Duodenal mucosa (tissue), 2 donors: ENCODE data around the gene NRDC.

Source experiments
- H3K27ac ChIP-seq: one replicate; pipeline ENCODE4 v1.7.0; 2013; ENCODE audit warnings: low read depth, low read length
- H3K27me3 ChIP-seq, 2 donors: one replicate each; pipeline ENCODE4 v1.7.0; 2013; ENCODE audit warnings: low read length in 2 of 2, control low read depth in 1 of 2; ENCODE audit not compliant: insufficient read depth in 2 of 2, control insufficient read depth in 1 of 2
- H3K36me3 ChIP-seq, 2 donors: one replicate each; pipeline ENCODE4 v1.7.0; 2013; ENCODE audit warnings: low read length in 2 of 2, control low read depth in 1 of 2; ENCODE audit not compliant: insufficient read depth in 2 of 2, control insufficient read depth in 1 of 2
- H3K4me1 ChIP-seq, 2 donors: one replicate each; pipeline ENCODE4 v1.7.0; 2013; ENCODE audit warnings: low read length in 2 of 2, control low read depth in 1 of 2; ENCODE audit not compliant: insufficient read depth in 2 of 2, control insufficient read depth in 1 of 2
- H3K4me3 ChIP-seq, 2 donors: one replicate each; pipeline ENCODE4 v1.7.0; 2013; ENCODE audit warnings: low read length in 2 of 2, low read depth in 1 of 2
- H3K9ac ChIP-seq, 2 donors: one replicate each; pipeline ENCODE4 v1.7.0; 2013; ENCODE audit warnings: low read length in 2 of 2, low read depth in 1 of 2
- H3K9me3 ChIP-seq, 2 donors: one replicate each; pipeline ENCODE4 v1.7.0; 2013; ENCODE audit warnings: low read length in 2 of 2, control low read depth in 1 of 2; ENCODE audit not compliant: control insufficient read depth in 1 of 2

The NRDC gene

GRCh38 chr1:51753969-51754368 is 124.6 kb downstream of the NRDC start:
- peaks cover 14 to 21% of the 10 kb centered on the region in 2 donors for H3K36me3 ChIP-seq
- H3K4me1 ChIP-seq = no peaks in the 10 kb centered on the region
- no peak overlapping the region for H3K4me3 ChIP-seq
- H3K9ac ChIP-seq = no peak overlapping the region
- H3K9me3 ChIP-seq = no peaks in the 10 kb centered on the region
- no peaks in the 10 kb centered on the region for H3K27me3 ChIP-seq
- H3K27ac ChIP-seq = no peak overlapping the region

- H3K4me3 ChIP-seq = no peak overlapping the region
- no peaks in the 10 kb centered on the region for H3K9me3 ChIP-seq
- H3K27me3 ChIP-seq = no peaks in the 10 kb centered on the region
- no peak overlapping the region for H3K9ac ChIP-seq
- peaks cover 14 to 21% of the 10 kb centered on the region in 2 donors for H3K36me3 ChIP-seq
- no peaks in the 10 kb centered on the region for H3K4me1 ChIP-seq
- H3K27ac ChIP-seq = no peak overlapping the region
Measured at GRCh38 chr1:51752073-51752948, 126.2 kb downstream of the NRDC start.

DNA sequence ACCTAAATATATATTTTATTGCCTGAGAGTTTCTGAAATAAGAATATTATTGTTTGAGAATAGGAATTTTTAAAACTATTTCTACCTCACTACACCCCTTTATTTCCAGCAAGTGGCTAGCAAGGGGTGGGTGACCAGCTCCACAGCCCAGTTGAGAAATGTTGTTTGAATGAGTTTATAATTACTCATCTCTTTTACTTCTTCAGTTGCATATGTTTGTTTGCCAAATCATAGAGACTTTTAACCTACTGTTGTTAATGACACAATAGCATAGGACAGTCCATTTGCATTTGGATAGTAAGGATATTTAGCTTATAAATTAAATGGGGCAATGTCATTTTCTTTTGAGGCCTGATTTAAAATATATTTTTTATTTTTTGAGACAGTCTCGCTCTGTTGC is 127.8 kb downstream of the NRDC start:
- Histone ChIP-seq H3K27ac (no peak overlapping the region), H3K36me3 (peaks cover 14 to 21% of the 10 kb centered on the region in 2 donors), H3K27me3 (no peaks in the 10 kb centered on the region)

DNA sequence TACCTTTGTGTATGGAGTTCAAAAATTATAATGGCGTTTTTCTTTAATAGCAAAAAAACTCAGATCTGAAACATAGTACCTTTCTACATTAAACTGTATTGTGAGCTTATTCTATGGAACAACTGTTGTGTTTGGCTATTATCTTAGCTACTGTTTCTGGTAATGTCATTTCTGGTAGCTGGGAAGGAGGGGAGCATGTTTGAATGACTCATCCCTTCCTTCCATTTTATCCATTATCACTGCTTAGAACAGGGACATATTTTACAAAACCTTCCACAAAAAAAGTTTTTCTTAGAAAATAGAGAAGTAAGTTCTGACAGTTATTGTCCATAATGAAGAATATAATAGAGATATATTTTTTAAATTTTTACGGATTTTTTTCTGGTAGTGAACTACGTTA is 128.3 kb downstream of the NRDC start:
- Histone ChIP-seq H3K4me3 (no peak overlapping the region), H3K9ac (no peak overlapping the region), H3K27me3 (no peaks in the 10 kb centered on the region), H3K27ac (no peak overlapping the region), H3K36me3 (peaks cover 14 to 16% of the 10 kb centered on the region in 2 donors), H3K4me1 (no peaks in the 10 kb centered on the region), H3K9me3 (no peaks in the 10 kb centered on the region)

More for the DNA sequence above, 127.8 kb downstream of the NRDC start:
- Histone ChIP-seq H3K9ac (no peak overlapping the region), H3K4me3 (no peak overlapping the region), H3K9me3 (no peaks in the 10 kb centered on the region), H3K4me1 (no peaks in the 10 kb centered on the region)

DNA sequence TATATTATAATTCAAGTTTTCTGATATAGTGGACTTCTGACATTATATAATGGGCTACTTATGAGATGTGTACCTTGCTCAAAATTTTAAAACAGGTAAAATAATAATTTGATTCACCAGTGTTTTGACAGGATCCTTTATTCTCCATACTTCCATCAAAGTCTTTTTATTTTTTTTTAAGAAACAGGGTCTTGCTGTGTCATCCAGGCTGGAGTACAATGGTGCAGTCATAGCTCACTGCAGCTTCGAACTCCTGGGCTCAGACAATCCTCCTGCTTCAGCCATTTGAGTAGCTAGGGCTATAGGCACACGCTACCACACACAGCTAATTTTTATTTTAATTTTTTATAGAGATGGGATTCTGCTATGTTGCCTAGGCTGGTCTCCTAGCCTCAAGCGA is 129.4 kb downstream of the NRDC start:
- no peak overlapping the region for H3K4me3 ChIP-seq
- H3K4me1 ChIP-seq = no peaks in the 10 kb centered on the region
- H3K27ac ChIP-seq = no peak overlapping the region
- no peaks in the 10 kb centered on the region for H3K9me3 ChIP-seq
- peaks cover 14 to 16% of the 10 kb centered on the region in 2 donors for H3K36me3 ChIP-seq
- H3K9ac ChIP-seq = no peak overlapping the region
- no peaks in the 10 kb centered on the region for H3K27me3 ChIP-seq

DNA sequence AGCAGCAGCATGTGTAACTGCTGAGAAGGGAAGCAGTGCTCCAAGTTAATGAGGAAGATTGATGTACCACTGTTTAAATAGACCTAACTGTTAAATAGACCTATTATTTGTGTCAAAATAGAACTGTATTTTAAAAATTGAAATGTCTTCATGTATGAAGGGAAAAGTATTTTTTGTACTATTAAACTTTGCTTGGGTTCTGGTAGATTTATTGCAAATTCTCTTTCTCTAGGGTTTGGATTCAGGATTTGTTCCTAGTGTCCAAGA is 133.3 kb downstream of the NRDC start:
- H3K27me3 ChIP-seq = no peaks in the 10 kb centered on the region
- H3K9me3 ChIP-seq = no peaks in the 10 kb centered on the region
- no peak overlapping the region for H3K27ac ChIP-seq
- H3K9ac ChIP-seq = no peak overlapping the region
- no peak overlapping the region for H3K4me3 ChIP-seq
- no peaks in the 10 kb centered on the region for H3K4me1 ChIP-seq
- H3K36me3 ChIP-seq = no peaks in the 10 kb centered on the region

GRCh38 chr1:51744506-51745303 is 133.8 kb downstream of the NRDC start:
- Histone ChIP-seq H3K4me1 (no peaks in the 10 kb centered on the region), H3K27me3 (no peaks in the 10 kb centered on the region), H3K4me3 (no peak overlapping the region), H3K9me3 (no peaks in the 10 kb centered on the region), H3K27ac (no peak overlapping the region), H3K36me3 (no peaks in the 10 kb centered on the region), H3K9ac (no peak overlapping the region)

GRCh38 chr1:51741121-51741681 is 137.3 kb downstream of the NRDC start:
- Histone ChIP-seq H3K4me1 (peaks cover 9 to 16% of the 10 kb centered on the region in 2 donors), H3K9ac (no peak overlapping the region), H3K27me3 (no peaks in the 10 kb centered on the region), H3K9me3 (no peaks in the 10 kb centered on the region), H3K4me3 (no peak overlapping the region), H3K36me3 (no peaks in the 10 kb centered on the region), H3K27ac (no peak overlapping the region)

DNA sequence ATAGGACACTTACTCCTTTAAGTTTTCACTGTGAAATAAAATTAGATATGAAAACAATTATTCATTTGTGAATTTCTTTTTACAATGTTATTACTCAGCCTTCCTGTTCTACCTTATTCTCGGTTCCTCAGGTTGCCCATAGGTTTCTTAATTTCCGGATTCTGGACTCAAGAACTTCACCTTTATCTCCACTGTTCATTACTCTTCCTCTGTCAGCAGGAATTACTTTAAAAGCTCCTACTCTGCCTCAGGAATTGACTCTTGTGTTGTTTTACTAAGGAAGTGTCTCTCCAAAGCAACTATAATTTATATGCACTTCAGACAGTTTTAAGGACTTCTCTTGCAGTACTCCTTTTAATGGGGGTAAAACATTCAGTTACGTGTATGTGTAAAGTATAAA is 137.9 kb downstream of the NRDC start:
- Histone ChIP-seq H3K9me3 (no peaks in the 10 kb centered on the region), H3K27me3 (no peaks in the 10 kb centered on the region), H3K9ac (no peak overlapping the region), H3K27ac (no peak overlapping the region), H3K36me3 (no peaks in the 10 kb centered on the region), H3K4me3 (no peak overlapping the region), H3K4me1 (peaks cover 9 to 16% of the 10 kb centered on the region in 2 donors)
